GM19238 (cell line): ENCODE data around the gene C2CD5.

Experiments used
- DNase-seq: peaks from one replicate; pipeline ENCODE4 v3.0.0; 2011; ENCODE audit warnings: low spot score; ENCODE audit not compliant: insufficient read length

The C2CD5 gene

GRCh38 chr12:22415342-22416309 is 128.7 kb downstream of the C2CD5 start:
- DNase-seq = no peak

- no peak for DNase-seq
These were observed 129.6 kb downstream of the C2CD5 start for GRCh38 chr12:22414742-22415141.

- DNase-seq = no peak
These were observed 130.8 kb downstream of the C2CD5 start for GRCh38 chr12:22413592-22413991.

GRCh38 chr12:22412581-22412980 is 131.8 kb downstream of the C2CD5 start:
- no peak for DNase-seq

- no peak for DNase-seq
These were observed 133.9 kb downstream of the C2CD5 start for GRCh38 chr12:22410486-22410885.

GRCh38 chr12:22409377-22410164 is 134.8 kb downstream of the C2CD5 start:
- peak; percentile 15 for DNase-seq

- DNase-seq = no peak
These were observed 135.5 kb downstream of the C2CD5 start for GRCh38 chr12:22408610-22409376.

- DNase-seq = no peak
These were observed 136.9 kb downstream of the C2CD5 start for GRCh38 chr12:22407397-22407796.

- no peak for DNase-seq
These were observed 137.7 kb downstream of the C2CD5 start for GRCh38 chr12:22406627-22407026.

GRCh38 chr12:22399464-22400180 is 144.7 kb downstream of the C2CD5 start:
- no peak for DNase-seq
